ENCODE data around the gene CZIB. TPM values are rescaled to one million over a fixed set of nuclear protein-coding genes. Genes with fewer than 3 reads are reported as not detected.

CZIB gene
- polyA plus RNA-seq, 1 donor from 2014 or later: 103 TPM

DNA sequence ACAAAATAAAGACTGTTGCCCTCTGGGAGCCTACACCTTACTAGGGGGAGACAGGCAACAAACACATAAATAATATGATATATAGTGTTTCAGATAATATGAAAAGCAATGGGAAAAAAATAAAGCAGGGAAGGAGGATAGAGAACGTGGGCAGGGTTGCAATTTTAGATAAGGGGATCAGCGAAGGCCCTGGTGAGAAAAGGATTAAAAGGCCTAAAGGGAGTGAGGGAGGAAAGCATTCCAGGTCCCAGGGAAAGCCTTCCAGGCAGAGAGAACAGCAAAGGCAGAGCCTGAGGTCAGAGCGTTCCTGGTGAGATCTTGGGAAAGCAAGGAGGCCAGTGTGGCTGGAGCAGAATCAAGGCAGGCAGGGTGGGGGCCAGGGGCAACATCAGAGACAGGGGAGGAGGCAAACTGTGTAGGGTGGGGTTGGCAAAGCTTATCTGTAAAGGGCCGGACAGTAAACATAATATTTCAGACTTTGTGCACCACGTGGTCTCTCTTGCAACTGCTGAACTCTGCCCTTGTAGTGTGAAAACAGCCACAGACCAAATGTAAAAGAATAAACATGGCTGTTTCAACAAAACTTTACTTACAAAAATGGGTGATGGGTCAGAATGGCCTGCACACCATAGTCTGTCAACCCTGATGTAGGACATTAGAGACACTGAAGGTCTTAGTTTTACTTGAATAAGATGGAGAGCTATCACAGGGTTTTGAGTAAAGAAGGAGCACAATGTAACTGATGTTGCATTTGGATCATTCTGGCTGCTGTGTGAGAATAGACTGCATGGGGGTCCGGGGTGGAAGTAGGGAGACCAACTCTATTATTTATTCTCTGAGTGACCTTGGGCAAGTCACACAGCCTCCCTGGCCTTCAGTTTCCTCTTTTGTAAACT, 37.1 kb downstream of the CZIB start:
- H3K27ac ChIP-seq (ENCODE audit: low read length): no peak overlapping the region
- no peak overlapping the region for H2AFZ ChIP-seq (ENCODE audit: low read depth, low read length)
- TF ChIP-seq, protein P1, sequence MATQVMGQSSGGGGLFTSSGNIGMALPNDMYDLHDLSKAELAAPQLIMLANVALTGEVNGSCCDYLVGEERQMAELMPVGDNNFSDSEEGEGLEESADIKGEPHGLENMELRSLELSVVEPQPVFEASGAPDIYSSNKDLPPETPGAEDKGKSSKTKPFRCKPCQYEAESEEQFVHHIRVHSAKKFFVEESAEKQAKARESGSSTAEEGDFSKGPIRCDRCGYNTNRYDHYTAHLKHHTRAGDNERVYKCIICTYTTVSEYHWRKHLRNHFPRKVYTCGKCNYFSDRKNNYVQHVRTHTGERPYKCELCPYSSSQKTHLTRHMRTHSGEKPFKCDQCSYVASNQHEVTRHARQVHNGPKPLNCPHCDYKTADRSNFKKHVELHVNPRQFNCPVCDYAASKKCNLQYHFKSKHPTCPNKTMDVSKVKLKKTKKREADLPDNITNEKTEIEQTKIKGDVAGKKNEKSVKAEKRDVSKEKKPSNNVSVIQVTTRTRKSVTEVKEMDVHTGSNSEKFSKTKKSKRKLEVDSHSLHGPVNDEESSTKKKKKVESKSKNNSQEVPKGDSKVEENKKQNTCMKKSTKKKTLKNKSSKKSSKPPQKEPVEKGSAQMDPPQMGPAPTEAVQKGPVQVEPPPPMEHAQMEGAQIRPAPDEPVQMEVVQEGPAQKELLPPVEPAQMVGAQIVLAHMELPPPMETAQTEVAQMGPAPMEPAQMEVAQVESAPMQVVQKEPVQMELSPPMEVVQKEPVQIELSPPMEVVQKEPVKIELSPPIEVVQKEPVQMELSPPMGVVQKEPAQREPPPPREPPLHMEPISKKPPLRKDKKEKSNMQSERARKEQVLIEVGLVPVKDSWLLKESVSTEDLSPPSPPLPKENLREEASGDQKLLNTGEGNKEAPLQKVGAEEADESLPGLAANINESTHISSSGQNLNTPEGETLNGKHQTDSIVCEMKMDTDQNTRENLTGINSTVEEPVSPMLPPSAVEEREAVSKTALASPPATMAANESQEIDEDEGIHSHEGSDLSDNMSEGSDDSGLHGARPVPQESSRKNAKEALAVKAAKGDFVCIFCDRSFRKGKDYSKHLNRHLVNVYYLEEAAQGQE (IDR thresholded peaks at IDR 0.05; ENCODE audit: borderline replicate concordance): no peak
- TF ChIP-seq TAF1 (IDR thresholded peaks at IDR 0.05; ENCODE audit: low read depth) (no peak), EP300 (conservative IDR thresholded peaks at IDR 0.05; ENCODE audit: poor library complexity, severe bottlenecking) (no peak), MXI1 (conservative IDR thresholded peaks at IDR 0.05; ENCODE audit: poor library complexity, severe bottlenecking) (no peak), EZH2 (IDR thresholded peaks at IDR 0.05; ENCODE audit: borderline replicate concordance, insufficient read depth, low read length, poor library complexity, severe bottlenecking) (no peak), POLR2AphosphoS5 (IDR thresholded peaks at IDR 0.05) (no peak), SMC3 (conservative IDR thresholded peaks at IDR 0.05; ENCODE audit: poor library complexity) (no peak), RAD21 (conservative IDR thresholded peaks at IDR 0.05) (no peak)
- TF ChIP-seq, protein P2, sequence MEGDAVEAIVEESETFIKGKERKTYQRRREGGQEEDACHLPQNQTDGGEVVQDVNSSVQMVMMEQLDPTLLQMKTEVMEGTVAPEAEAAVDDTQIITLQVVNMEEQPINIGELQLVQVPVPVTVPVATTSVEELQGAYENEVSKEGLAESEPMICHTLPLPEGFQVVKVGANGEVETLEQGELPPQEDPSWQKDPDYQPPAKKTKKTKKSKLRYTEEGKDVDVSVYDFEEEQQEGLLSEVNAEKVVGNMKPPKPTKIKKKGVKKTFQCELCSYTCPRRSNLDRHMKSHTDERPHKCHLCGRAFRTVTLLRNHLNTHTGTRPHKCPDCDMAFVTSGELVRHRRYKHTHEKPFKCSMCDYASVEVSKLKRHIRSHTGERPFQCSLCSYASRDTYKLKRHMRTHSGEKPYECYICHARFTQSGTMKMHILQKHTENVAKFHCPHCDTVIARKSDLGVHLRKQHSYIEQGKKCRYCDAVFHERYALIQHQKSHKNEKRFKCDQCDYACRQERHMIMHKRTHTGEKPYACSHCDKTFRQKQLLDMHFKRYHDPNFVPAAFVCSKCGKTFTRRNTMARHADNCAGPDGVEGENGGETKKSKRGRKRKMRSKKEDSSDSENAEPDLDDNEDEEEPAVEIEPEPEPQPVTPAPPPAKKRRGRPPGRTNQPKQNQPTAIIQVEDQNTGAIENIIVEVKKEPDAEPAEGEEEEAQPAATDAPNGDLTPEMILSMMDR (IDR thresholded peaks at IDR 0.05; ENCODE audit: poor library complexity, severe bottlenecking): no peak
- no peaks in the 10 kb centered on the region for H3F3A ChIP-seq (ENCODE audit: insufficient read depth, low read length, poor library complexity, severe bottlenecking)
- H3K27me3 ChIP-seq (ENCODE audit: insufficient read depth, low read depth, low read length): no peaks in the 10 kb centered on the region
- no peaks in the 10 kb centered on the region for H3K36me3 ChIP-seq (ENCODE audit: insufficient read depth, low read length)
- no peaks in the 10 kb centered on the region for H3K9me2 ChIP-seq (ENCODE audit: insufficient read depth, low read length)
- H3K4me2 ChIP-seq (ENCODE audit: low read length): no peak overlapping the region
- H3K79me2 ChIP-seq (replicated peaks; ENCODE audit: insufficient read depth, low read length): no peaks in the 10 kb centered on the region
- no peak overlapping the region for H3K9ac ChIP-seq (ENCODE audit: low read length)
- H3K4me3 ChIP-seq (ENCODE audit: low read length): no peak overlapping the region
- no peaks in the 10 kb centered on the region for H4K20me1 ChIP-seq (ENCODE audit: insufficient read depth)
- no peaks in the 10 kb centered on the region for H3K9me3 ChIP-seq (ENCODE audit: low read length)

DNA sequence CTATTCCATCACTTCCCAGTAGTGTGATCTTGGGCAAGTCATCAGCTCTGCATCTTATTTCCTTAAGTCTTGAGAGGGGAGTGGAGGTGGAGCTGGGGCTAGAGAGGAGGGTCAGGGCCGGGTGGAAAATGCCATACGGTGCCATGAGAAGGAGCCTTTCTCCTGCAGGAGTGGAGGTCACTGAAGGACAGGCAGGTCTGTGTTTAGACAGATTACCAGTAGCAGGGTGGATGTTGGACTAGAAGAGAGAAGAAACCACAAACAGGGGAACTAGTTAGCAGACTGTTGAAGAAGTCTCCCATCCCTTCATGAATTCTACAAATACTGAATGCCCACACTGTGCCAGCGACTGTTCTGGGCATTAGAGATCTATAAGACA, 37.7 kb downstream of the CZIB start:
- no peak overlapping the region for H2AFZ ChIP-seq (ENCODE audit: low read depth, low read length)

More for the DNA sequence above, 37.7 kb downstream of the CZIB start:
- H3K79me2 ChIP-seq (replicated peaks; ENCODE audit: insufficient read depth, low read length): no peaks in the 10 kb centered on the region
- H3K9ac ChIP-seq (ENCODE audit: low read length): no peak overlapping the region
- no peak overlapping the region for H3K27ac ChIP-seq (ENCODE audit: low read length)
- no peaks in the 10 kb centered on the region for H3K36me3 ChIP-seq (ENCODE audit: insufficient read depth, low read length)
- H3K4me2 ChIP-seq (ENCODE audit: low read length): no peak overlapping the region
- H3K27me3 ChIP-seq (ENCODE audit: insufficient read depth, low read depth, low read length): no peaks in the 10 kb centered on the region
- no peaks in the 10 kb centered on the region for H3K9me3 ChIP-seq (ENCODE audit: low read length)
- no peak overlapping the region for H3K4me3 ChIP-seq (ENCODE audit: low read length)
- no peaks in the 10 kb centered on the region for H3F3A ChIP-seq (ENCODE audit: insufficient read depth, low read length, poor library complexity, severe bottlenecking)
- H4K20me1 ChIP-seq (ENCODE audit: insufficient read depth): no peaks in the 10 kb centered on the region
- TF ChIP-seq, protein P2 (IDR thresholded peaks at IDR 0.05; ENCODE audit: poor library complexity, severe bottlenecking): no peak
- TF ChIP-seq, protein P1 (IDR thresholded peaks at IDR 0.05; ENCODE audit: borderline replicate concordance): no peak
- TF ChIP-seq POLR2AphosphoS5 (IDR thresholded peaks at IDR 0.05) (no peak), EZH2 (IDR thresholded peaks at IDR 0.05; ENCODE audit: borderline replicate concordance, insufficient read depth, low read length, poor library complexity, severe bottlenecking) (no peak), TAF1 (IDR thresholded peaks at IDR 0.05; ENCODE audit: low read depth) (no peak), EP300 (conservative IDR thresholded peaks at IDR 0.05; ENCODE audit: poor library complexity, severe bottlenecking) (no peak), MXI1 (conservative IDR thresholded peaks at IDR 0.05; ENCODE audit: poor library complexity, severe bottlenecking) (no peak), RAD21 (conservative IDR thresholded peaks at IDR 0.05) (no peak), SMC3 (conservative IDR thresholded peaks at IDR 0.05; ENCODE audit: poor library complexity) (no peak)
- no peaks in the 10 kb centered on the region for H3K9me2 ChIP-seq (ENCODE audit: insufficient read depth, low read length)
